Vagina (tissue), 2 donors: ENCODE data around the gene DDX55. TPM values are rescaled to one million over a fixed set of nuclear protein-coding genes. Genes with fewer than 3 reads are reported as not detected.
"Not testable (repeated sequence)": the region's sequence is repeated elsewhere in the genome, so short reads cannot be mapped to it uniquely, and the experiment has no call there.

Source experiments
- DNase-seq, 2 donors: peaks; one replicate each; pipeline ENCODE4 v3.0.0-alpha.2; 2017; ENCODE audit errors: extremely low spot score in 2 of 2
- H3K27ac ChIP-seq: fragments of 200-600 bp; sonication (generic); one replicate; pipeline ENCODE4 v1.5.1; 2019
- H3K27me3 ChIP-seq: fragments of 200-600 bp; sonication (generic); one replicate; pipeline ENCODE4 v1.5.1; 2019
- H3K36me3 ChIP-seq, 2 donors: fragments of 200-600 bp; sonication (generic); one replicate each; pipeline ENCODE4 v1.5.1; 2017 to 2019
- H3K4me1 ChIP-seq: fragments of 200-600 bp; sonication (generic); one replicate; pipeline ENCODE4 v1.5.1; 2019
- H3K4me3 ChIP-seq, 2 donors: fragments of 200-600 bp; sonication (generic); 1 replicate in 1 of 2; 2 replicates in 1 of 2; pipeline ENCODE4 v1.5.1; 2016 to 2019
- H3K9me3 ChIP-seq: fragments of 200-600 bp; sonication (generic); one replicate; pipeline ENCODE4 v1.5.1; 2019
- CTCF ChIP-seq, 3 experiments: fragments of 450-650 bp in 2 of 3; fragments of 200-600 bp in 1 of 3; sonication (generic) in 1 of 3; IDR thresholded peaks; one replicate each; pipeline ENCODE4 v1.5.1; 2017 to 2019; ENCODE audit warnings: antibody characterized with exemption in 3 of 3, mild to moderate bottlenecking in 2 of 3, moderate library complexity in 2 of 3
- POLR2A ChIP-seq, 2 donors: fragments of 450-650 bp; IDR thresholded peaks; one replicate each; pipeline ENCODE4 v1.6.1; 2017; ENCODE audit warnings: antibody characterized with exemption in 2 of 2, mild to moderate bottlenecking in 2 of 2, moderate library complexity in 2 of 2
- POLR2AphosphoS5 ChIP-seq, 2 donors: sonication (generic); formaldehyde crosslinking; IDR thresholded peaks; one replicate each; pipeline ENCODE4 v1.9.0; 2017; ENCODE audit warnings: antibody characterized with exemption in 2 of 2, mild to moderate bottlenecking in 2 of 2, low read depth in 1 of 2; ENCODE audit not compliant: insufficient read depth in 1 of 2
- intact Hi-C: fragments of 100-400 bp; cut with DNase I; formaldehyde crosslinking; loops from one replicate; pipeline ENCODE4 v1.15.1; 2023
- total RNA-seq: library from RNA; depleted of rRNA; stranded (reverse); fragments of >200 nt; gene quantifications from one replicate; pipeline ENCODE4 v1.2.3, GENCODE V29; 2016

The DDX55 gene
- total RNA-seq, 1 donor from 2014 or later = 16.5 TPM

- no peak for DNase-seq
- Histone ChIP-seq H3K27me3 (no peaks in the 10 kb centered on the region), H3K27ac (no peak overlapping the region), H3K4me1 (no peaks in the 10 kb centered on the region), H3K9me3 (no peaks in the 10 kb centered on the region), H3K4me3 (no peak overlapping the region), H3K36me3 (peaks cover 0 to 4% of the 10 kb centered on the region in 2 donors)
- intact Hi-C loops = no loop called here
- TF ChIP-seq POLR2AphosphoS5 (IDR thresholded peaks at IDR 0.05; ENCODE audit: insufficient read depth in 1 of 2, low read depth in 1 of 2) (no peak), CTCF (IDR thresholded peaks at IDR 0.05) (no peak), POLR2A (IDR thresholded peaks at IDR 0.05) (no peak)
Measured at GRCh38 chr12:123572391-123572790, 29.5 kb upstream of the DDX55 start.

- Histone ChIP-seq H3K36me3 (peaks cover 0 to 4% of the 10 kb centered on the region in 2 donors), H3K27me3 (no peaks in the 10 kb centered on the region), H3K4me1 (no peaks in the 10 kb centered on the region), H3K9me3 (no peaks in the 10 kb centered on the region), H3K4me3 (no peak overlapping the region), H3K27ac (no peak overlapping the region)
- intact Hi-C loops = no loop called here
- TF ChIP-seq CTCF (IDR thresholded peaks at IDR 0.05) = no peak
- TF ChIP-seq POLR2AphosphoS5 (IDR thresholded peaks at IDR 0.05; ENCODE audit: insufficient read depth in 1 of 2, low read depth in 1 of 2) = no peak
- TF ChIP-seq POLR2A (IDR thresholded peaks at IDR 0.05) = no peak
- DNase-seq = no peak
Measured at GRCh38 chr12:123573870-123574269, 28.0 kb upstream of the DDX55 start.

- H3K4me3 ChIP-seq = no peak overlapping the region
- no peaks in the 10 kb centered on the region for H3K9me3 ChIP-seq
- H3K27me3 ChIP-seq = no peaks in the 10 kb centered on the region
- intact Hi-C loops = no loop called here
- H3K4me1 ChIP-seq = no peaks in the 10 kb centered on the region
- no peak for DNase-seq
- H3K36me3 ChIP-seq = peaks cover 0 to 4% of the 10 kb centered on the region in 2 donors
- TF ChIP-seq POLR2AphosphoS5 (IDR thresholded peaks at IDR 0.05; ENCODE audit: insufficient read depth in 1 of 2, low read depth in 1 of 2) (no peak), POLR2A (IDR thresholded peaks at IDR 0.05) (no peak), CTCF (IDR thresholded peaks at IDR 0.05) (no peak)
- no peak overlapping the region for H3K27ac ChIP-seq
Measured at GRCh38 chr12:123576611-123577010, 25.3 kb upstream of the DDX55 start.

- Histone ChIP-seq H3K9me3 (no peaks in the 10 kb centered on the region), H3K27me3 (no peaks in the 10 kb centered on the region), H3K4me3 (no peak overlapping the region), H3K27ac (no peak overlapping the region), H3K4me1 (peaks cover 11% of the 10 kb centered on the region), H3K36me3 (peaks cover 0 to 4% of the 10 kb centered on the region in 2 donors)
- intact Hi-C loops = no loop called here
- TF ChIP-seq POLR2A (IDR thresholded peaks at IDR 0.05) (no peak), POLR2AphosphoS5 (IDR thresholded peaks at IDR 0.05; ENCODE audit: insufficient read depth in 1 of 2, low read depth in 1 of 2) (no peak), CTCF (IDR thresholded peaks at IDR 0.05) (no peak)
- no peak for DNase-seq
Measured at GRCh38 chr12:123578243-123578642, 23.7 kb upstream of the DDX55 start.

GRCh38 chr12:123578829-123579228 is 23.1 kb upstream of the DDX55 start:
- H3K27me3 ChIP-seq, H3K36me3 ChIP-seq, DNase-seq, H3K4me3 ChIP-seq, H3K27ac ChIP-seq, intact Hi-C loops, H3K9me3 ChIP-seq: not testable (repeated sequence)
- peaks cover 13% of the 10 kb centered on the region for H3K4me1 ChIP-seq

GRCh38 chr12:123580772-123581171 is 21.1 kb upstream of the DDX55 start:
- Histone ChIP-seq H3K36me3 (peaks cover 0 to 4% of the 10 kb centered on the region in 2 donors), H3K4me3 (no peak overlapping the region), H3K4me1 (peaks cover 23% of the 10 kb centered on the region), H3K9me3 (no peaks in the 10 kb centered on the region), H3K27me3 (no peaks in the 10 kb centered on the region), H3K27ac (no peak overlapping the region)
- intact Hi-C loops = no loop called here
- TF ChIP-seq CTCF (IDR thresholded peaks at IDR 0.05) (no peak), POLR2AphosphoS5 (IDR thresholded peaks at IDR 0.05; ENCODE audit: insufficient read depth in 1 of 2, low read depth in 1 of 2) (no peak), POLR2A (IDR thresholded peaks at IDR 0.05) (no peak)
- DNase-seq = no peak
